GM12874 (cell line): ENCODE results near the gene SUCLG2.

Experiments
- CTCF ChIP-seq: IDR thresholded peaks from 2 replicates; pipeline ENCODE4 v1.5.1; 2011; ENCODE audit warnings: low read depth, mild to moderate bottlenecking, control low read depth, low read length, moderate library complexity; ENCODE audit not compliant: insufficient read depth

The SUCLG2 gene

DNA sequence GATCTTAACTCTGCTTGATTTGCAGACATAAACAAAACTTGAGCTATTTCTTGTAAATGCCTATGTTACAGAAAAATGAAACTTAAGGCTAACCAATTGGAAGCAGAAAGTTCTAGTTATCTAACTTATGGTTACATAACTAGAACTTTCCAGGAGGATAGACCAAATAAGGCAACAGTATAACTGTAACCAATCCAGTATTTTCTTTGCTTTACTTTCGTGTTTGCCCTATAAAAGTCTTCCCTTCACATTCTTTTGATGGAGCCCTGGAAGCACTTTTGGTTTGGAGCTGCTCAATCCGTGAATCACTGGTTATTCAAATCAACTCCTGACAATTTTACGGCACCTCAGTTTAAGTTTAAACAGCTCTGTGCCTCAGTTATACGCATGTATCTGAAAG lies 164.6 kb downstream of the SUCLG2 start:
- TF ChIP-seq CTCF: no peak

GRCh38 chr3:67487564-67488114 lies 166.8 kb downstream of the SUCLG2 start:
- no peak for TF ChIP-seq CTCF

GRCh38 chr3:67486883-67487282 lies 167.5 kb downstream of the SUCLG2 start:
- TF ChIP-seq CTCF: no peak

DNA sequence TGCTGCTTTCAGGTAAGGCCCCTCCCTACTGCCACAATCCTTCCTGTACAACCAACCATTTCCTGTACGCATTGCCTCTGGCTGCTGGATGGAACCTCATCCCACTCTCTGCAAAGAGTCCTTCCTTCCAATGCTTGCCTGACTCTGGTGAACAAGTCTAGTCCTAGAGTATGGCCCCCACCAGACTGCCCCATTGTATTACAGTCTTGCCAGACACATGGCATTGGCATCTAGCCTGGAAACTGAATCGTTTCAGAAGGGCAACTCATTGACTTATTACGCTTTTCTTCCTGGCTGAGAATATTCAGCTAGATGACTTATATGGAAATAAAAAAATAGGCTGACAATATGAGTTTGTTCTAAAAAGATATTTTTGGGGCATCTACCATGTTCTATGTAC lies 170.3 kb downstream of the SUCLG2 start:
- TF ChIP-seq CTCF: no peak

DNA sequence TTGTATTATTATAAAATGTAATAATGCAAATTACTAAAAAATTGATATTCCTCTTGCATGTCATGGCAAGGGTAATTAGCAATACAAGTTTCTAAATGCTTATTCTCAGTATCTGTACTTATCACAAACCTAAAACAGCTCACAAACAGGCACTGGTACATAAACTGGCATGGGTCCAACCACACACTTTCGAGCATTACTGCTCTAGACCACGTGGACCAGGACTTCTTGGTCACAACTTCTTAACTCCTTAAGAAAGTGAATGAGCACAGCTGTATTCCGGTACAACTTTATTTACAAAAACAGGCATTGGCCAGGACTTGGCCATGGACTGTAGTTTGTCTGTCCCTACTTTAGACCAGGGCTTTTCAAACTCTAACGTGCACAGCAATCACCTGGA lies 173.3 kb downstream of the SUCLG2 start:
- TF ChIP-seq CTCF: no peak

DNA sequence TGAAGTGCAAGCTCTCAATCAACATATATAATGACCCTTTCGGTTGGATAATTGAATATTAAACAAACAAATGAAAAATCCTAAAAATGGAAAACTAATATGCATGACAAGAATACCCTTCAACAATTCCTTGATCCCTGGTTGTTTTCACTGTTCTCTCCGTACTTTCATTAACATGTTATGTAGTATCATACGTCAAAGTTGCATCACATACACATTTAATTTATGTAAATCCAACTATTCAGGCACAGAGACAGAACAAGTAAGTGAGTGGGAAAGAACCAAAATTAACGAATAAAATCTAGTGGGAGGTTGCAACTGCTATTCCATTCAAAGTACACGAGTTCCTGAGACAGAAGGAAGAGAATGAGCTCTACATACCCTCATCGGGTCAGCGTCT lies 176.0 kb downstream of the SUCLG2 start:
- TF ChIP-seq CTCF: no peak

- TF ChIP-seq CTCF: no peak
Measured at GRCh38 chr3:67474311-67474710, 180.1 kb downstream of the SUCLG2 start.

DNA sequence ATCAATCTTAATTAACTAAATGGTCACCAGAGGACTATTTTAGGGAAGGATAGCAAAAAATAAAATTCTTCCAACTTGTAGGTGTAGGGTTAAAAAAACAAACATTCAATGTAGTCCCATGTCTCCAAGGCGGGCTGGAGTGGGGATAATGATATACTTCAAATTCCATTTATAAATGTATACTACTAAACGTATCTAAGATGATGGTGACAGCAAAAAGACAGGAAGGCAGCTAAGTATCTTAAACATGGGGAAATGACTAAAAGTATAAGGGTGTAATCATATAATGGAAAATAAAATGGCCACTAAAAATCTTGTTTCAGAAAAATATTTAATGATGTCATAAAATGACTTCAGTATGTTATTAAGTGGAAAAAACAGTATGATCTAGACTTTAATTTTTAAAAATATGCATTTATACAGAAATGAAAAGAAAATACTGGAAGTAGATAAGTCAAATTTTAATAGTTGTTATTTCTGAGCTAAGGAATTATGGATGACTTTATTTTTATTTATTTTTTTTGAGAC lies 181.7 kb downstream of the SUCLG2 start:
- TF ChIP-seq CTCF: no peak
